GM23248 (cell line): Measurements from ENCODE around the gene SRSF1. TPM values are rescaled to one million over a fixed set of nuclear protein-coding genes. Genes with fewer than 3 reads are reported as not detected.
"Not testable (repeated sequence)": the region's sequence is repeated elsewhere in the genome, so short reads cannot be mapped to it uniquely, and the experiment has no call there.

ENCODE experiments used
- DNase-seq: peaks from one replicate; pipeline ENCODE4 v3.0.0-alpha.2; 2015
- H2AFZ ChIP-seq: fragments of 200-600 bp; sonication (generic); 2 replicates; pipeline ENCODE4 v1.6.1; 2016; ENCODE audit warnings: antibody characterized with exemption
- H3F3A ChIP-seq: fragments of 200-600 bp; sonication (generic); 2 replicates; pipeline ENCODE4 v1.6.1; 2016; ENCODE audit warnings: mild to moderate bottlenecking, antibody characterized with exemption, mixed run types; ENCODE audit not compliant: insufficient read depth
- H3K27ac ChIP-seq: fragments of 200-600 bp; sonication (generic); 2 replicates; pipeline ENCODE4 v1.5.1; 2016; ENCODE audit warnings: mild to moderate bottlenecking
- H3K27me3 ChIP-seq: fragments of 200-600 bp; sonication (generic); replicated peaks from 2 replicates; pipeline ENCODE4 v1.6.1; 2016; ENCODE audit warnings: mild to moderate bottlenecking; ENCODE audit not compliant: insufficient read depth
- H3K36me3 ChIP-seq: fragments of 200-600 bp; sonication (generic); 2 replicates; pipeline ENCODE4 v1.6.1; 2016; ENCODE audit warnings: low read depth, mild to moderate bottlenecking
- H3K4me1 ChIP-seq: fragments of 200-600 bp; sonication (generic); 2 replicates; pipeline ENCODE4 v1.6.1; 2016; ENCODE audit warnings: mild to moderate bottlenecking; ENCODE audit not compliant: insufficient read depth
- H3K4me2 ChIP-seq: fragments of 200-600 bp; sonication (generic); one replicate; pipeline ENCODE4 v1.6.1; 2016; ENCODE audit warnings: mild to moderate bottlenecking; ENCODE audit not compliant: unreplicated experiment
- H3K4me3 ChIP-seq: fragments of 200-600 bp; sonication (generic); 2 replicates; pipeline ENCODE4 v1.5.1; 2016; ENCODE audit warnings: mild to moderate bottlenecking
- H3K79me2 ChIP-seq: fragments of 200-600 bp; sonication (generic); 2 replicates; pipeline ENCODE4 v1.6.1; 2016; ENCODE audit warnings: mild to moderate bottlenecking; ENCODE audit not compliant: insufficient read depth
- H3K9ac ChIP-seq: fragments of 200-600 bp; sonication (generic); 2 replicates; pipeline ENCODE4 v1.6.1; 2016; ENCODE audit warnings: mild to moderate bottlenecking
- H3K9me2 ChIP-seq: fragments of 200-600 bp; sonication (generic); 2 replicates; pipeline ENCODE4 v1.6.1; 2016; ENCODE audit warnings: mixed run types, mild to moderate bottlenecking, moderate library complexity; ENCODE audit not compliant: insufficient read depth
- H3K9me3 ChIP-seq: fragments of 200-600 bp; sonication (generic); one replicate; pipeline ENCODE4 v1.6.1; 2017; ENCODE audit warnings: low read depth
- H4K20me1 ChIP-seq: fragments of 200-600 bp; sonication (generic); 2 replicates; pipeline ENCODE4 v1.6.0; 2016; ENCODE audit not compliant: insufficient read depth
- EZH2 ChIP-seq: fragments of 200-600 bp; sonication (generic); IDR thresholded peaks from 2 replicates; pipeline ENCODE4 v1.6.1; 2018; ENCODE audit warnings: antibody characterized with exemption, mild to moderate bottlenecking; ENCODE audit not compliant: insufficient read depth, poor library complexity, severe bottlenecking
- EZH2phosphoT487 ChIP-seq: fragments of 200-600 bp; sonication (generic); IDR thresholded peaks from 2 replicates; pipeline ENCODE4 v1.6.1; 2018; ENCODE audit warnings: antibody characterized with exemption, moderate library complexity, mild to moderate bottlenecking, low read depth; ENCODE audit not compliant: insufficient read depth
- WGBS, 2 experiments: methylation state at CpG; one replicate each; pipeline ENCODE4 v1.1.6; 2015 to 2017; ENCODE audit warnings: low lambda C conversion rate in 2 of 2, low coverage in 1 of 2; ENCODE audit errors: missing lambda C conversion rate in 2 of 2; 5-methylcytosine and 5-hydroxymethylcytosine counted together
- in situ Hi-C: fragments of 300-500 bp; cut with MboI; formaldehyde crosslinking; loops from 2 replicates; pipeline ENCODE4 v1.15.0; 2020
- polyA plus RNA-seq: library from polyadenylated mRNA; unstranded; fragments of >200 nt; fragmentation: Nextera tagmentation; extraction: Ambion mirVana; gene quantifications from 2 replicates; pipeline ENCODE4 v1.2.1, GENCODE V29; 2016
- total RNA-seq: library from RNA; depleted of rRNA; stranded (reverse); fragments of >200 nt; shearing (Covaris generic); gene quantifications from 2 replicates; pipeline ENCODE4 v1.2.3, GENCODE V29; 2014

SRSF1 gene
- total and polyA plus RNA-seq, 2 experiments from 2014 or later: 130 to 204 TPM

- H3K27ac ChIP-seq: no peak overlapping the region
- no peak overlapping the region for H3K4me2 ChIP-seq
- no peak overlapping the region for H3K4me3 ChIP-seq
- H3F3A ChIP-seq: peaks cover 6% of the 10 kb centered on the region; the same call in 1 of the 2 replicates
- in situ Hi-C loops: no loop called here
- peaks cover 4% of the 10 kb centered on the region for H3K27me3 ChIP-seq
- no peak overlapping the region for H2AFZ ChIP-seq
- no peaks in the 10 kb centered on the region for H3K36me3 ChIP-seq
- no peaks in the 10 kb centered on the region for H3K9me2 ChIP-seq
- peak; percentile 42 for DNase-seq
- H3K79me2 ChIP-seq: no peaks in the 10 kb centered on the region
- H3K4me1 ChIP-seq: no peaks in the 10 kb centered on the region
- WGBS, 2 experiments: 25 to 31% methylated on average over 4 of the region's 4 CpGs
- H3K9me3 ChIP-seq: no peaks in the 10 kb centered on the region
- no peaks in the 10 kb centered on the region for H4K20me1 ChIP-seq
- H3K9ac ChIP-seq: no peak overlapping the region
- TF ChIP-seq EZH2phosphoT487: no peak
- TF ChIP-seq EZH2: no peak
Observed at GRCh38 chr17:58047376-58048150, 40.5 kb upstream of the SRSF1 start.

DNA sequence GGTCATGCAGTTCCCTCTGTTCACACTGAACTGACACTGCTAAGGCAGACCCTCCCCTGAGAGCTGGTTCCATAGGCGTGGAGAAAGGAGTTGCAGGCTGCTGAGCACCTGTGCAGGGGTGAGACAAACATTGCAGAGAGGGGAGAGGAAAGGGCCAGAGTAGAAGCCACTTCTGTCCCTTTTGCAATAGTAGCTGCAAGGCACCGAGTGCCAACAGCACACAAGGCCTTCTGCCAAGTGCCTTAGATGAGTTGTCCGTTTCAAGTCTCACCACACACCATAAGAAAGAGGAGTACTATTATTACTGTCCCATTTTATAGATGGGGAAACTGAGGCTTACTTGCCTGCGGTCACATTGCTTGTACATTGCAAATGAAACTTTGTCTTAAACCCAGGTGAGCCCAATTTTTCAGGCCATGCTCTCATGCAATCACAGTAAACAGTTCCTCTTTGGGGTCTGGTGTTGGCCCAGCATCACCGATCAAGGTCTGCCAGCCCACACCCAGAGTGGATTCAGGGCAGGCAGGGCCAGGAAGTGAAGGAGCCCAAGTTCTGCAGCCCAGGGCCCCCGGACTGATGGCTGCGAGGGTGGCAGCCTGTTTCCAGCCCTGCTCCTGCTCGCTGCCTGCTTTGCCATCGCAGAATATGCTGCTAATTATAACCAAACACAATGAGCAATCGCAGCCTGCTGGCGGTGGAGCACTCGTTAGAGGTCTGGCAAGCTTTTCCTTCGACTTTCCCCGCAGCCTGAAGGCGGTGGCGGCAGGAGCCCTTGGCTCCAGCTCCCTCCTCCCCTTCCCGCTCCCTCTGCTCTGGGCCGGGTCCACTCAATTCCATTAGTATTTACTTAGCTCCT lies 39.4 kb upstream of the SRSF1 start:
- H3K27me3 ChIP-seq: peaks cover 4% of the 10 kb centered on the region
- H3K9ac ChIP-seq: no peak overlapping the region
- H3K4me1 ChIP-seq: no peaks in the 10 kb centered on the region
- H3K36me3 ChIP-seq: no peaks in the 10 kb centered on the region
- H3K9me3 ChIP-seq: no peaks in the 10 kb centered on the region
- H3K27ac ChIP-seq: no peak overlapping the region
- TF ChIP-seq EZH2phosphoT487: no peak
- TF ChIP-seq EZH2: no peak
- no peaks in the 10 kb centered on the region for H3K9me2 ChIP-seq
- no peak overlapping the region for H3K4me2 ChIP-seq
- no peaks in the 10 kb centered on the region for H4K20me1 ChIP-seq
- H3K79me2 ChIP-seq: no peaks in the 10 kb centered on the region
- DNase-seq: peak; percentile 59
- 16 to 17% methylated on average over 18 of the region's 18 CpGs for WGBS, 2 experiments
- H2AFZ ChIP-seq: peak overlapping the region; percentile 21; the same call in 1 of the 2 replicates
- H3K4me3 ChIP-seq: no peak overlapping the region
- H3F3A ChIP-seq: peaks cover 6% of the 10 kb centered on the region; the same call in 1 of the 2 replicates
- in situ Hi-C loops: no loop called here

DNA sequence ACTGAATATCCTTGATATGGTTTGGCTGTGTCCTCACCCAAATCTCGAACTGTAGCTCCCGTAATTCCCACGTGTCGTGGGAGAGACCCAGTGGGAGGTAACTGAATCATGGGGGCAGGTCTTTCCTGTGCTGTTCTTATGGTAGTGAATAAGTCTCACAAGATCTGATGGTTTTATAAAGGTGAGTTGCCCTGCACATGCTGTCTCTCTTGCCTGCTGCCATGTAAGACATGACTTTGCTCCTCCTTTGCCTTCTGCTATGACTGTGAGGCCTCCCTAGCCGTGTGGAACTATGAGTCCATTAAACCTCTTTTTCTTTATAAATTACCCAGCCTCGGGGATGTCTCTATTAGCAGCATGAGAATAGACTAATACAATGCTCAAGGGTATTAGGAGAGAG lies 37.2 kb upstream of the SRSF1 start:
- H3K9ac ChIP-seq, DNase-seq, H3K36me3 ChIP-seq, H3K27ac ChIP-seq, in situ Hi-C loops, H3F3A ChIP-seq, H3K4me2 ChIP-seq, H3K79me2 ChIP-seq, H3K9me2 ChIP-seq, H4K20me1 ChIP-seq, H3K9me3 ChIP-seq, H3K27me3 ChIP-seq, H3K4me3 ChIP-seq, H2AFZ ChIP-seq, H3K4me1 ChIP-seq: not testable (repeated sequence)
- WGBS, 2 experiments: 71 to 74% methylated on average over 6 of the region's 6 CpGs

DNA sequence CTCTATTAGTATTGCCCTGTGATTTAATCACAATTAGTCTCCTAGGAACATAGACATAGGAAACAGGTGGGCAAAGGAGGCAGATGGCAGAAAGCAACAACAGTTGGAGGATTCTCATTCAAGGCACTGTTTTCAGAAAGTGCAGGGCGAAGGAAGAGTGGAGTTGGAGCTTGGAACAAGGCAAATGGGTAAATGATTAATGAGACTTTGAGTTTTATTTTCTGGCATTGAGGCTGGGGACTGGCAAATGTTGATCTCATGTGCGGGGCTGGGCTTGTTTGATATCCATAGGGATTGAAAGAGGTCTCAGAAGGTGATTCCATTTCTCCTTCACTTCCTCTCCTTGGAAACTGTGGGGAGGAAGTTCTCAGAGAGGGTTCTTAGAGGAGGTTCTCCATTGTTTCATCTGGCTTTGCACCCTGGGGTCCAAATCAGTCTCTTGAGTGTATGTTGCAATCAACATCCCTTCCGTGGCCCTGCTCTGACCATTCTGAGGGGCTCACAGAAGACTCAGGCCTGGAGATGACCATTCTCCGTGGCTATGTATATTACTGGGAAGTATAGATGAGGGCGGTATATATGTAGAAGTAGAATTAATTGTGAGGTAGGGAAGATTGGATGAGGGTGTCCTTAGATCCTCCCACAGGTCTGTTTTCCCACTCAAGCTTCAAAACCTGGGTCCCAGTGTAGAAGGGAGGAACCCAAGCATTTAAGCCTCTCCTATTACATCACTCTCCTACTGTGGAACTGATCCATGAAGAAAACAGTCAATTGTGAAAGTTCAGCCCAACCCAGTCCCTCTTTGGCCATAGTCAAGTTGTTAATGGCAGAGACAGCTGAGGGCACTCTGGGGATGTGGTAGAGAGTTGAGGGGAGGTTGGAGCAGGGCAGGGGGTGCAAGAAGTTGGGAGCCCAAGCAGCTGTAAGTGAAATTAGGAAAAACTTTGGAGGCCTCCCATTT lies 36.5 kb upstream of the SRSF1 start:
- no peak overlapping the region for H2AFZ ChIP-seq
- H3K4me2 ChIP-seq: no peak overlapping the region
- H3K4me3 ChIP-seq: no peak overlapping the region
- in situ Hi-C loops: no loop called here
- no peak for DNase-seq
- 36 to 38% methylated on average over 5 of the region's 5 CpGs for WGBS, 2 experiments
- H3K9me3 ChIP-seq: no peaks in the 10 kb centered on the region
- no peaks in the 10 kb centered on the region for H4K20me1 ChIP-seq
- peaks cover 6% of the 10 kb centered on the region; the same call in 1 of the 2 replicates for H3F3A ChIP-seq
- no peaks in the 10 kb centered on the region for H3K9me2 ChIP-seq
- H3K4me1 ChIP-seq: no peaks in the 10 kb centered on the region
- H3K79me2 ChIP-seq: no peaks in the 10 kb centered on the region
- no peaks in the 10 kb centered on the region for H3K36me3 ChIP-seq
- H3K27ac ChIP-seq: no peak overlapping the region
- H3K27me3 ChIP-seq: peaks cover 4% of the 10 kb centered on the region
- no peak for TF ChIP-seq EZH2phosphoT487
- no peak for TF ChIP-seq EZH2
- no peak overlapping the region for H3K9ac ChIP-seq
